PC-9 (cell line): ENCODE data around the gene YEATS2. TPM values are rescaled to one million over a fixed set of nuclear protein-coding genes. Genes with fewer than 3 reads are reported as not detected.

ENCODE experiments used
- BruUV-seq: library from RNA; stranded (reverse); fragments of 400-500 nt; replicated peaks from 2 replicates; lab custom pipeline; 2021; lab: Mats Ljungman, UMichigan
- CTCF ChIA-PET: fragments of 300-600 bp; sonication (Branson Sonifier 250); formaldehyde crosslinking; loops from one replicate; lab custom pipeline; 2022; ENCODE audit warnings: antibody characterized with exemption; lab: Charles Lee
- POLR2A ChIA-PET: fragments of 300-600 bp; sonication (Branson Sonifier 250); formaldehyde crosslinking; loops from one replicate; lab custom pipeline; 2022; ENCODE audit warnings: antibody characterized with exemption; ENCODE audit not compliant: unreplicated experiment; lab: Charles Lee
- DNase-seq, 2 experiments: peaks; one replicate each; pipeline versions ENCODE4 v3.0.0 to v3.0.0-alpha.2; 2015 to 2022; ENCODE audit warnings: mixed read lengths in 1 of 2
- H2AFZ ChIP-seq: fragments of 200-600 bp; sonication (generic); 2 replicates; pipeline ENCODE4 v1.8.1; 2017; ENCODE audit warnings: antibody characterized with exemption
- H3F3A ChIP-seq: fragments of 200-600 bp; sonication (generic); 2 replicates; pipeline ENCODE4 v1.8.1; 2017; ENCODE audit warnings: antibody characterized with exemption, mild to moderate bottlenecking, low read depth; ENCODE audit not compliant: insufficient read depth
- H3K27ac ChIP-seq: fragments of 200-600 bp; sonication (generic); 2 replicates; pipeline ENCODE4 v1.6.1; 2016; ENCODE audit warnings: mixed run types
- H3K27me3 ChIP-seq: fragments of 200-600 bp; sonication (generic); 2 replicates; pipeline ENCODE4 v1.6.1; 2016; ENCODE audit warnings: low read depth, mixed run types; ENCODE audit not compliant: insufficient read depth
- H3K36me3 ChIP-seq: fragments of 200-600 bp; sonication (generic); 2 replicates; pipeline ENCODE4 v1.6.1; 2016; ENCODE audit warnings: low read depth, mixed run types
- H3K4me1 ChIP-seq: fragments of 200-600 bp; sonication (generic); replicated peaks from 2 replicates; pipeline ENCODE4 v1.6.1; 2016; ENCODE audit warnings: mixed run types; ENCODE audit not compliant: insufficient read depth
- H3K4me2 ChIP-seq: fragments of 200-600 bp; sonication (generic); 2 replicates; pipeline ENCODE4 v1.6.1; 2017; ENCODE audit warnings: mixed run types
- H3K4me3 ChIP-seq: fragments of 200-600 bp; sonication (generic); 2 replicates; pipeline ENCODE4 v1.6.1; 2016; ENCODE audit warnings: mixed run types
- H3K79me2 ChIP-seq: fragments of 200-600 bp; sonication (generic); 2 replicates; pipeline ENCODE4 v1.6.1; 2017; ENCODE audit warnings: low read depth, mixed run types
- H3K9me2 ChIP-seq: fragments of 200-600 bp; sonication (generic); 2 replicates; pipeline ENCODE4 v1.8.1; 2017; ENCODE audit warnings: mild to moderate bottlenecking; ENCODE audit not compliant: insufficient read depth
- H3K9me3 ChIP-seq: fragments of 200-600 bp; sonication (generic); 2 replicates; pipeline ENCODE4 v1.8.1; 2016; ENCODE audit warnings: low read depth; ENCODE audit not compliant: insufficient read depth
- H4K20me1 ChIP-seq: fragments of 200-600 bp; sonication (generic); 2 replicates; pipeline ENCODE4 v1.8.1; 2017; ENCODE audit not compliant: insufficient read depth
- EZH2 ChIP-seq: fragments of 200-600 bp; sonication (generic); IDR thresholded peaks from 2 replicates; pipeline ENCODE4 v1.8.0; 2017; ENCODE audit warnings: antibody characterized with exemption, low read depth
- intact Hi-C: fragments of 100-400 bp; cut with micrococcal nuclease; formaldehyde crosslinking; loops from one replicate; pipeline ENCODE4 v1.10.0; 2022; ENCODE audit not compliant: unreplicated experiment
- total RNA-seq: library from RNA; stranded (reverse); gene quantifications from 2 replicates; pipeline ENCODE4 v1.2.3, GENCODE V29; 2021
- TF ChIP-seq, protein P1 (sequence below): fragments of 200-600 bp; sonication (generic); conservative IDR thresholded peaks from 2 replicates; pipeline ENCODE4 v1.6.1; 2017; ENCODE audit warnings: mixed run types, antibody characterized with exemption, mild to moderate bottlenecking, moderate library complexity

The YEATS2 gene
- total RNA-seq, 1 experiment from 2014 or later = 37.2 TPM

DNA sequence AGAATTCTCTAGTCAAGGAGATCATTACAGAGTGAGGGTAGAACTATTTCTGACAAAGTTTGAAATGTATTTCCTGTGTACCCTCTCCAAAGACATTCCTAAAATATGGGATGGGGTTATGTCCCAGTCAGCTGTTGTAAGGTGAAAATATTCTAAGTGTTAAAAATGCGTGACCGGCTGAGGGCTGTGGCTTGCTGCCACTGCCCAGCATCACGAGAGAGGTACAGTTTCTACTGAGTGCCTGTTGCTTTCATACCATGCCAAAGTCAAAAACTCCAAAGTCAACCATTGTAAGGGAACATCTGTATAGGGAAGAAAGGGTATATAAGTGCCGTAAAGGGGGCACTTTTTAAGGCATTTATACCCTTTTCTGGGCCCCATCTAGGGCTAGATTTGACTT lies 96.9 kb downstream of the YEATS2 start:
- no peaks in the 10 kb centered on the region for H3K79me2 ChIP-seq

DNA sequence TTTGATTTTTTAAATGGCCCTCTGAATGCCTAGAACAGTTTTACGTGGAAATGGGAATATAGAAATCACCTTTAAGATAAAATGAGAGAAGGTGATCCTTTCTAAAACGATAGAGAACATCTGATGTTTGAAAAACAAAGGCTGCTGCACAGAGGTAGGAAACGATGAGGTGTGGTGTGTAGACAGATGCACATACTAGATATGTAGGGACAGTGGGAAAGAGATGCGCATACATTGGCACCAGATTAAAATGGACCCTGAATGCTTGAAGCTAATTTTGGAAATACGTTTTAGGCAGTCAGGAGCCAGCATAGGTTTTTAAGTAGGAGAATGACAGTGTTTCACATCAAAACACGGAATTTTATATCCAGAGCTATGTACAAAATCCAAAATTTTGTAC lies 98.8 kb downstream of the YEATS2 start:
- intact Hi-C loops = no loop called here
- ChIA-PET POLR2A (interaction anchor here (0.7 kb wide), 1 partner anchor 447 kb away, joined by 5 read pairs; no protein-coding TSS in a partner anchor), CTCF (no interaction called here)
- no peak overlapping the region for H3K4me2 ChIP-seq
- H3K27me3 ChIP-seq = no peaks in the 10 kb centered on the region
- H4K20me1 ChIP-seq = no peaks in the 10 kb centered on the region
- no peaks in the 10 kb centered on the region for H3K79me2 ChIP-seq
- no peak overlapping the region for H3K27ac ChIP-seq
- no peaks in the 10 kb centered on the region for H3K4me1 ChIP-seq
- H3F3A ChIP-seq = peaks cover 5% of the 10 kb centered on the region; the same call in 1 of the 2 replicates
- DNase-seq = no peak
- no peak overlapping the region for H2AFZ ChIP-seq
- H3K9me3 ChIP-seq = no peaks in the 10 kb centered on the region
- peaks cover 24% of the 10 kb centered on the region; the same call in 1 of the 2 replicates for H3K36me3 ChIP-seq
- TF ChIP-seq, protein P1, sequence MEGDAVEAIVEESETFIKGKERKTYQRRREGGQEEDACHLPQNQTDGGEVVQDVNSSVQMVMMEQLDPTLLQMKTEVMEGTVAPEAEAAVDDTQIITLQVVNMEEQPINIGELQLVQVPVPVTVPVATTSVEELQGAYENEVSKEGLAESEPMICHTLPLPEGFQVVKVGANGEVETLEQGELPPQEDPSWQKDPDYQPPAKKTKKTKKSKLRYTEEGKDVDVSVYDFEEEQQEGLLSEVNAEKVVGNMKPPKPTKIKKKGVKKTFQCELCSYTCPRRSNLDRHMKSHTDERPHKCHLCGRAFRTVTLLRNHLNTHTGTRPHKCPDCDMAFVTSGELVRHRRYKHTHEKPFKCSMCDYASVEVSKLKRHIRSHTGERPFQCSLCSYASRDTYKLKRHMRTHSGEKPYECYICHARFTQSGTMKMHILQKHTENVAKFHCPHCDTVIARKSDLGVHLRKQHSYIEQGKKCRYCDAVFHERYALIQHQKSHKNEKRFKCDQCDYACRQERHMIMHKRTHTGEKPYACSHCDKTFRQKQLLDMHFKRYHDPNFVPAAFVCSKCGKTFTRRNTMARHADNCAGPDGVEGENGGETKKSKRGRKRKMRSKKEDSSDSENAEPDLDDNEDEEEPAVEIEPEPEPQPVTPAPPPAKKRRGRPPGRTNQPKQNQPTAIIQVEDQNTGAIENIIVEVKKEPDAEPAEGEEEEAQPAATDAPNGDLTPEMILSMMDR = no peak
- no peak for TF ChIP-seq EZH2
- H3K4me3 ChIP-seq = no peak overlapping the region
- no TSS peak for BruUV-seq
- H3K9me2 ChIP-seq = no peaks in the 10 kb centered on the region

More for the DNA sequence above, 96.9 kb downstream of the YEATS2 start:
- no peak for DNase-seq
- Histone ChIP-seq H3K9me2 (no peaks in the 10 kb centered on the region), H2AFZ (no peak overlapping the region), H4K20me1 (no peaks in the 10 kb centered on the region), H3K27me3 (no peaks in the 10 kb centered on the region), H3K4me2 (no peak overlapping the region), H3K27ac (no peak overlapping the region), H3K4me1 (no peaks in the 10 kb centered on the region), H3K9me3 (no peaks in the 10 kb centered on the region), H3K36me3 (peaks cover 19% of the 10 kb centered on the region; the same call in 1 of the 2 replicates), H3F3A (peaks cover 5% of the 10 kb centered on the region; the same call in 1 of the 2 replicates), H3K4me3 (no peak overlapping the region)
- intact Hi-C loops = no loop called here
- BruUV-seq = no TSS peak
- no peak for TF ChIP-seq EZH2
- TF ChIP-seq, protein P1 = no peak
- ChIA-PET CTCF (no interaction called here), POLR2A (no interaction called here)

DNA sequence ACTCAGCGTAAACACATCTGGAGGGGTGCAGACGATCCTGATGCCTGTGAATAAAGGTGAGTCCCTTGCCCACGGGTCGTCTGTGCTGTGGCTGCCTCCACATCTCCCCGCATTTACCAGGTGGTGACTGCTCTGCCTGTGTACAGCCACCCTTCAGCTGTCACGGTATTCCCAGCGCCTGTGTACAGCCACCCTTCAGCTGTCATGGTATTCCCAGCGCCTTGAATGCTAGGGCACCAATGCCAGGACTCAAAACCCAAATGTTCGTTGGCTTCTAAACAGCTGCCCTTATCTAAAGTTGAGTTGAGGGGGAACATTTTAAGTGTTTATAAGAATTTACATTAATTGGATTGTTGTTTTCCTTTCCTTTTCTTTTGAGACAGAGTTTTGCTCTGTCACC lies 100.4 kb downstream of the YEATS2 start:
- Histone ChIP-seq H3K9me2 (no peaks in the 10 kb centered on the region), H3K79me2 (no peaks in the 10 kb centered on the region), H2AFZ (no peak overlapping the region), H3K4me3 (no peak overlapping the region), H3K36me3 (peaks cover 27% of the 10 kb centered on the region; the same call in 1 of the 2 replicates), H4K20me1 (no peaks in the 10 kb centered on the region), H3K27ac (no peak overlapping the region), H3F3A (peaks cover 1% of the 10 kb centered on the region; the same call in 1 of the 2 replicates), H3K27me3 (no peaks in the 10 kb centered on the region), H3K4me2 (no peak overlapping the region), H3K9me3 (no peaks in the 10 kb centered on the region), H3K4me1 (no peaks in the 10 kb centered on the region)
- DNase-seq = no peak
- BruUV-seq = no TSS peak
- TF ChIP-seq, protein P1 = no peak
- TF ChIP-seq EZH2 = no peak
- ChIA-PET CTCF (no interaction called here), POLR2A (no interaction called here)
- intact Hi-C loops = no loop called here
